H1 (cell line): Measurements from ENCODE around the gene CHD6.

Experiments
- BACH1 ChIP-seq: IDR thresholded peaks from 2 replicates; pipeline ENCODE4 v1.6.1; 2012; ENCODE audit warnings: low read length, improper control_type of control experiment
- CTCF ChIP-seq, 3 experiments: IDR thresholded peaks; 1 replicate in 2 of 3; 2 replicates in 1 of 3; pipeline versions ENCODE4 v1.5.1 to v1.6.1; 2011; ENCODE audit warnings: low read length in 3 of 3, mild to moderate bottlenecking in 3 of 3, inconsistent platforms in 2 of 3, low read depth in 1 of 3, moderate library complexity in 1 of 3; ENCODE audit not compliant: insufficient read depth in 1 of 3; ENCODE audit errors: control extremely low read depth in 1 of 3
- EZH2 ChIP-seq: fragments of 200-600 bp; sonication (generic); IDR thresholded peaks from 2 replicates; pipeline ENCODE4 v1.7.1; 2012; ENCODE audit warnings: low read depth, mild to moderate bottlenecking, moderate library complexity, low read length, inconsistent platforms; ENCODE audit not compliant: severe bottlenecking
- HDAC2 ChIP-seq, 2 experiments: fragments of 300-600 bp in 1 of 2; sonication (generic) in 1 of 2; IDR thresholded peaks; 2 replicates each; pipeline ENCODE4 v1.6.1; 2011 to 2012; ENCODE audit warnings: low read depth in 2 of 2, low read length in 2 of 2, mild to moderate bottlenecking in 2 of 2, moderate library complexity in 2 of 2, borderline replicate concordance in 1 of 2, inconsistent platforms in 1 of 2
- JUND ChIP-seq: IDR thresholded peaks from 2 replicates; pipeline ENCODE4 v1.6.1; 2011; ENCODE audit warnings: mild to moderate bottlenecking, improper control_type of control experiment, low read length
- NRF1 ChIP-seq: IDR thresholded peaks from 2 replicates; pipeline ENCODE4 v1.6.1; 2011; ENCODE audit warnings: mild to moderate bottlenecking, low read depth, low read length, improper control_type of control experiment
- POLR2A ChIP-seq, 2 experiments: IDR thresholded peaks; 1 replicate in 1 of 2; 2 replicates in 1 of 2; pipeline ENCODE4 v1.6.1; 2011; ENCODE audit warnings: low read depth in 2 of 2, low read length in 2 of 2, mild to moderate bottlenecking in 2 of 2; ENCODE audit errors: control extremely low read depth in 1 of 2
- RAD21 ChIP-seq, 2 experiments: IDR thresholded peaks in 1 of 2; conservative IDR thresholded peaks in 1 of 2; 2 replicates each; pipeline ENCODE4 v1.6.1; 2011; ENCODE audit warnings: low read depth in 2 of 2, low read length in 2 of 2, improper control_type of control experiment in 1 of 2, inconsistent platforms in 1 of 2, mild to moderate bottlenecking in 1 of 2, moderate library complexity in 1 of 2

- TF ChIP-seq CTCF (IDR thresholded peaks at IDR 0.05; ENCODE audit: control extremely low read depth in 1 of 3, insufficient read depth in 1 of 3, low read depth in 1 of 3, low read length in 3 of 3) = no peak
- no peak for TF ChIP-seq EZH2
- TF ChIP-seq HDAC2 (IDR thresholded peaks at IDR 0.05; ENCODE audit: borderline replicate concordance in 1 of 2, low read depth in 2 of 2, low read length in 2 of 2) = no peak
- TF ChIP-seq BACH1 = no peak
- TF ChIP-seq RAD21 (IDR thresholded peaks at IDR 0.05 in 1 of 2, conservative IDR thresholded peaks at IDR 0.05 in 1 of 2; ENCODE audit: low read depth in 2 of 2, low read length in 2 of 2) = no peak
- no peak for TF ChIP-seq POLR2A (IDR thresholded peaks at IDR 0.05; ENCODE audit: control extremely low read depth in 1 of 2, low read depth in 2 of 2, low read length in 2 of 2)
- TF ChIP-seq JUND = no peak
- TF ChIP-seq NRF1 = no peak
Observed at GRCh38 chr20:41371371-41371770, 246.8 kb downstream of the CHD6 start.
